BLaER1 treated with 17β-estradiol and CSF1 and Interleukin-3, amounts not matched to agents 10 nM and 100 nM (cell line): ENCODE results near the gene CACNA2D2.

Experiments
- H3K27ac ChIP-seq, 11 experiments: shearing (Covaris generic); formaldehyde crosslinking; 2 replicates each; pipeline ENCODE4 v1.8.1; 2022
- H3K27me3 ChIP-seq, 11 experiments: shearing (Covaris generic); formaldehyde crosslinking; 2 replicates each; pipeline ENCODE4 v1.8.1; 2022
- H3K36me3 ChIP-seq, 11 experiments: shearing (Covaris generic); formaldehyde crosslinking; 2 replicates each; pipeline ENCODE4 v1.8.1; 2022
- H3K4me1 ChIP-seq, 10 experiments: shearing (Covaris generic); formaldehyde crosslinking; 2 replicates each; pipeline ENCODE4 v1.8.1; 2022
- H3K4me2 ChIP-seq, 11 experiments: shearing (Covaris generic); formaldehyde crosslinking; 2 replicates each; pipeline ENCODE4 v1.8.1; 2022
- H3K4me3 ChIP-seq, 10 experiments: shearing (Covaris generic); formaldehyde crosslinking; 2 replicates each; pipeline ENCODE4 v1.8.1; 2022
- H3K9ac ChIP-seq, 11 experiments: shearing (Covaris generic); formaldehyde crosslinking; 2 replicates each; pipeline ENCODE4 v1.8.1; 2022
- H3K9me3 ChIP-seq, 11 experiments: shearing (Covaris generic); formaldehyde crosslinking; replicated peaks in 1 of 11; 2 replicates each; pipeline ENCODE4 v1.8.1; 2022
- H4K20me1 ChIP-seq, 11 experiments: shearing (Covaris generic); formaldehyde crosslinking; 2 replicates each; pipeline ENCODE4 v1.8.1; 2022
- Cebpa-rat ChIP-seq, 11 experiments: shearing (Covaris generic); IDR thresholded peaks; 2 replicates each; pipeline ENCODE4 v1.8.1; 2022

CACNA2D2 gene

GRCh38 chr3:50532062-50532705 lies 28.8 kb upstream of the CACNA2D2 start:
- H3K27me3 ChIP-seq: peaks cover 35 to 73% (median 45%) of the 10 kb centered on the region in 11 experiments
- no peak overlapping the region for H3K27ac ChIP-seq
- H3K36me3 ChIP-seq: no peaks in the 10 kb centered on the region
- H3K9ac ChIP-seq: no peak overlapping the region
- peaks cover 0 to 64% (median 3%) of the 10 kb centered on the region in 11 experiments; a peak in 12 of 22 replicates for H4K20me1 ChIP-seq
- H3K4me1 ChIP-seq: peaks cover 0 to 32% (median 26%) of the 10 kb centered on the region in 10 experiments; a peak in 16 of 20 replicates
- H3K4me3 ChIP-seq: no peak overlapping the region
- peak overlapping the region in 8 of 11 experiments; percentile 33 to 84 (median 72); a peak in 11 of 22 replicates for H3K4me2 ChIP-seq
- no peaks in the 10 kb centered on the region for H3K9me3 ChIP-seq
- TF ChIP-seq Cebpa-rat (IDR thresholded peaks at IDR 0.05): no peak

GRCh38 chr3:50531201-50531600 lies 27.8 kb upstream of the CACNA2D2 start:
- no peak for TF ChIP-seq Cebpa-rat (IDR thresholded peaks at IDR 0.05)
- no peak overlapping the region for H3K4me3 ChIP-seq
- H3K27ac ChIP-seq: no peak overlapping the region
- peaks cover 35 to 73% (median 45%) of the 10 kb centered on the region in 11 experiments for H3K27me3 ChIP-seq
- peaks cover 0 to 64% (median 7%) of the 10 kb centered on the region in 11 experiments; a peak in 12 of 22 replicates for H4K20me1 ChIP-seq
- no peak overlapping the region for H3K9ac ChIP-seq
- H3K36me3 ChIP-seq: no peaks in the 10 kb centered on the region
- H3K9me3 ChIP-seq: no peaks in the 10 kb centered on the region
- no peak overlapping the region for H3K4me2 ChIP-seq
- H3K4me1 ChIP-seq: peaks cover 2 to 32% (median 26%) of the 10 kb centered on the region in 10 experiments; a peak in 18 of 20 replicates

GRCh38 chr3:50530001-50530970 lies 26.9 kb upstream of the CACNA2D2 start:
- Histone ChIP-seq H3K9me3 (no peaks in the 10 kb centered on the region), H3K27ac (no peak overlapping the region), H4K20me1 (peaks cover 0 to 60% (median 7%) of the 10 kb centered on the region in 11 experiments; a peak in 12 of 22 replicates), H3K9ac (no peak overlapping the region), H3K4me1 (peaks cover 11 to 34% (median 30%) of the 10 kb centered on the region in 10 experiments), H3K4me3 (no peak overlapping the region), H3K36me3 (no peaks in the 10 kb centered on the region), H3K27me3 (peaks cover 35 to 73% (median 45%) of the 10 kb centered on the region in 11 experiments), H3K4me2 (no peak overlapping the region)
- TF ChIP-seq Cebpa-rat (IDR thresholded peaks at IDR 0.05): no peak

GRCh38 chr3:50525987-50526386 lies 22.6 kb upstream of the CACNA2D2 start:
- Histone ChIP-seq H3K9me3 (no peaks in the 10 kb centered on the region), H3K4me3 (no peak overlapping the region), H3K27ac (no peak overlapping the region), H3K27me3 (peaks cover 26 to 37% (median 29%) of the 10 kb centered on the region in 11 experiments), H3K9ac (no peak overlapping the region), H4K20me1 (peaks cover 0 to 30% (median 4%) of the 10 kb centered on the region in 11 experiments; a peak in 10 of 22 replicates), H3K4me2 (peak overlapping the region in 7 of 11 experiments; percentile 1 to 63 (median 54); a peak in 10 of 22 replicates), H3K36me3 (no peaks in the 10 kb centered on the region), H3K4me1 (peaks cover 19 to 46% (median 30%) of the 10 kb centered on the region in 10 experiments)
- TF ChIP-seq Cebpa-rat (IDR thresholded peaks at IDR 0.05): no peak

GRCh38 chr3:50525191-50525910 lies 21.9 kb upstream of the CACNA2D2 start:
- peaks cover 19 to 31% (median 22%) of the 10 kb centered on the region in 11 experiments for H3K27me3 ChIP-seq
- no peaks in the 10 kb centered on the region for H3K9me3 ChIP-seq
- TF ChIP-seq Cebpa-rat (IDR thresholded peaks at IDR 0.05): no peak
- peak overlapping the region in 7 of 11 experiments; percentile 1 to 63 (median 54); a peak in 10 of 22 replicates for H3K4me2 ChIP-seq
- no peak overlapping the region for H3K9ac ChIP-seq
- no peak overlapping the region for H3K27ac ChIP-seq
- no peak overlapping the region for H3K4me3 ChIP-seq
- no peaks in the 10 kb centered on the region for H3K36me3 ChIP-seq
- peaks cover 25 to 52% (median 36%) of the 10 kb centered on the region in 10 experiments for H3K4me1 ChIP-seq
- peaks cover 0 to 29% (median 4%) of the 10 kb centered on the region in 11 experiments; a peak in 9 of 22 replicates for H4K20me1 ChIP-seq

- H3K36me3 ChIP-seq: no peaks in the 10 kb centered on the region
- H3K27ac ChIP-seq: no peak overlapping the region
- peaks cover 0 to 27% (median 4%) of the 10 kb centered on the region in 11 experiments; a peak in 9 of 22 replicates for H4K20me1 ChIP-seq
- H3K4me1 ChIP-seq: peaks cover 29 to 54% (median 39%) of the 10 kb centered on the region in 10 experiments
- H3K9me3 ChIP-seq: no peaks in the 10 kb centered on the region
- TF ChIP-seq Cebpa-rat (IDR thresholded peaks at IDR 0.05): no peak
- H3K9ac ChIP-seq: no peak overlapping the region
- H3K4me3 ChIP-seq: no peak overlapping the region
- H3K4me2 ChIP-seq: no peak overlapping the region
- peaks cover 13 to 25% (median 16%) of the 10 kb centered on the region in 11 experiments for H3K27me3 ChIP-seq
Observed at GRCh38 chr3:50524746-50525145, 21.3 kb upstream of the CACNA2D2 start.

GRCh38 chr3:50523279-50523811 lies 19.9 kb upstream of the CACNA2D2 start:
- Histone ChIP-seq H3K9me3 (no peaks in the 10 kb centered on the region), H4K20me1 (peaks cover 0 to 21% (median 4%) of the 10 kb centered on the region in 11 experiments; a peak in 8 of 22 replicates), H3K9ac (no peak overlapping the region), H3K4me2 (peak overlapping the region in 8 of 11 experiments; percentile 2 to 45 (median 19); a peak in 7 of 22 replicates), H3K27ac (no peak overlapping the region), H3K27me3 (peaks cover 0 to 11% (median 2%) of the 10 kb centered on the region in 11 experiments; a peak in 14 of 22 replicates), H3K36me3 (no peaks in the 10 kb centered on the region), H3K4me3 (no peak overlapping the region), H3K4me1 (peaks cover 31 to 68% (median 53%) of the 10 kb centered on the region in 10 experiments)
- no peak for TF ChIP-seq Cebpa-rat (IDR thresholded peaks at IDR 0.05)

GRCh38 chr3:50521572-50521971 lies 18.1 kb upstream of the CACNA2D2 start:
- Histone ChIP-seq H3K4me1 (peaks cover 36 to 86% (median 71%) of the 10 kb centered on the region in 10 experiments), H3K4me2 (peak overlapping the region; percentile 51 to 93 (median 87))

More at GRCh38 chr3:50521572-50521971, 18.1 kb upstream of the CACNA2D2 start:
- Histone ChIP-seq H3K27ac (peak overlapping the region in 6 of 11 experiments; percentile 12 to 50 (median 33); a peak in 9 of 22 replicates), H3K27me3 (no peaks in the 10 kb centered on the region), H3K9me3 (no peaks in the 10 kb centered on the region), H4K20me1 (peaks cover 0 to 5% (median 0%) of the 10 kb centered on the region in 11 experiments; a peak in 4 of 22 replicates), H3K4me3 (no peak overlapping the region), H3K36me3 (no peaks in the 10 kb centered on the region), H3K9ac (peak overlapping the region in 3 of 11 experiments; percentile 36 to 41 (median 39); a peak in 3 of 22 replicates)
- no peak for TF ChIP-seq Cebpa-rat (IDR thresholded peaks at IDR 0.05)
